ENCODE measurements around the gene SLC46A3.
"Not testable (repeated sequence)": the region's sequence is repeated elsewhere in the genome, so short reads cannot be mapped to it uniquely, and the experiment has no call there.

SLC46A3 gene

DNA sequence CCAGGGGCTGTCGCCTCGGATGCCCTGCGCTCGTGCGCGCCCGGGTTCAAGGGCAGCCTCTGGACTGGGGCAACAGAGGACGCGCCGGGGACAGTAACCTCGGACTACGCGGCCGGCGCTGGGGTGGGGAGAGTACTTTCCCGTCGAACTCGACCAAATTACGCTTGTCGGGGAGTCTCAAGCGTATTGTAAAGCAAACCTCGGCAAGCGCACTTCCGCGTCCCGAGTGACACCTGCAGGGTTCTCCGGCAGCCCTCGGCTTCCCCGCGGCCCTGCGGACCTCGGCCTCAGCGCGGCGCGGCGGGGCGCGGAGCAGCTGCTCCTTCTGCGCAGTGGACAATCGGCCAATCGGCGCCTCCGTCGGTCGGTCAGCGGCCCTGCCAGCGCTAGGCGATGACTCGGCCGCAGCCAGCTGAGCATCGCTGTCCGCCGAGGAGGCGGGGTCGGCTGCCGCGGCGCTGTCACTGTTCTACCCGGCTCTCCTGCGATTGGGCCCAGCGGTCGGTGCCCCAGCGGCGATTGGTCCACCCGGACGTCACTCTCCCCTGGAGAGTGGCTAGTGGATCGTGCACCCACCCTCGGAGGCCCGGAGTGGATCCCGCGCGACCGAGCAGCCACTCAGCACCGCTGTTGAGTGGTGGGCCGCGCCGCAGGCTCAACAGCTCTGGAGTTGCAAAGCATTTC, at the start of gene SLC46A3:
TSS of gene SLC46A3 (minus strand) at position 428 of the 684 bp plus-strand sequence. CDS start 972 bp downstream, outside the sequence.
- peak; percentile 98 for DNase-seq

GRCh38 chr13:28763887-28764286, 45.1 kb upstream of the SLC46A3 start:
- DNase-seq, result no peak

DNA sequence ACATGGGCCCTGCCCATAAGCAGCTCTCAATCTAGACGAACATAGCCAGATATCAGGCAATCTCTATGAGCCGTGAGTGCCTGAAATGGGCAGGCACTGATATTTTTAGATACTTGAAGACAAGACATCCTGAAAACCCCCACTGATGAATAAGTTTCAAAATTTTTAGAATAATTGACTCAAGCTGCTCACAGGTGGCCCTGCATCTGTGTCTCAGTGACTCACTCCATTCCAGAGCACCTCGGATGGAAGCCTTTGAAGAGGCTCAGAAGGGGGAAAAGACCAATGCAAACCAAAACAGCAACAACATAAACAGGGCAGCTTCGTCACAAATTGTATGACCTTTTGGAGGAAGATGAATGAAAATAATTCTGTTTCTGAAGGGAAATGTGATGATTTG, 42.8 kb upstream of the SLC46A3 start:
- no peak for DNase-seq

GRCh38 chr13:28755546-28755870, 36.7 kb upstream of the SLC46A3 start:
- DNase-seq, result no peak

DNA sequence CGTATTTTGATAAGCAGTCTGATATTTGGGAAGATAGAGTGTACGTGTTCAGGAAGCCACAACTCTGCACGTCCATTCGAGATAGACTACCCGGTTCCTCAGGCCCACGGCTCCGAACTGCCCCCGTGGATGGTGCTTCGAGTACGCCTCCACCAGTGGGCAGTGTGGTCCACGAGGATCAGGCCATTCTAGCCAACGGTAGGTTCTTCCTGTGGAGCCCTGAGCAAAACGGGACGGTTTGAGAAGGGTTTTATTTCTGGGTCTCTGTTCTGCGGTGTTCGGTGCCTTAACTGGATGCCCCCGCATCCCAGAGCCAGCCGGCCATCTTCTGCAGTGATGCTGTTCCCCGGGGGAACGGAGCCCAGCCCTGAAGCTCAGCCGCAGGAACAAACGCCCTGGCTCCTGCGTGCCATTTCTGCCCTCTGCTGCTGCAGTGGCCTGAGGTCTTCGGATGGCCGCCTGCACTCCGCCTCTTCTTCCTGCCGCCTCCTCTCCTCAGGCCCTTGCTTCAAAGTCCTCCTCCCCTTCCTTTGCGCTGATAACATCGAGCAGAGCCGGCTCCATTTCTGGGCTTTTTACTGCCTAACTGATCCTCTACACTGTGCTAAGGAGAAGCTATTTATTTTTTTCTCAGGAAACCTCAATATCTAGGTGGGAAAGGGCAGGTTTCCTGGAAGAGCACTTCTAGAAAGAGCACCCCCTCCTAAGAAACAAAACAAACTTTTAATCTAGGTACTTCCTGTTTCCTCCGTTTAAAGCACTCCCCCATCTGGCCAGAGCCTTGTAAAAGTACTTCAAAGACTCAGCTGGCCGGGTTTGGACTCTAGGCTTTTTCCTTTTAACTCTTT, 36.2 kb upstream of the SLC46A3 start:
- DNase-seq, result no peak

- DNase-seq, result no peak
These were observed 35.2 kb upstream of the SLC46A3 start for GRCh38 chr13:28753946-28754345.

GRCh38 chr13:28753208-28753892, 34.6 kb upstream of the SLC46A3 start:
- DNase-seq, result no peak

DNA sequence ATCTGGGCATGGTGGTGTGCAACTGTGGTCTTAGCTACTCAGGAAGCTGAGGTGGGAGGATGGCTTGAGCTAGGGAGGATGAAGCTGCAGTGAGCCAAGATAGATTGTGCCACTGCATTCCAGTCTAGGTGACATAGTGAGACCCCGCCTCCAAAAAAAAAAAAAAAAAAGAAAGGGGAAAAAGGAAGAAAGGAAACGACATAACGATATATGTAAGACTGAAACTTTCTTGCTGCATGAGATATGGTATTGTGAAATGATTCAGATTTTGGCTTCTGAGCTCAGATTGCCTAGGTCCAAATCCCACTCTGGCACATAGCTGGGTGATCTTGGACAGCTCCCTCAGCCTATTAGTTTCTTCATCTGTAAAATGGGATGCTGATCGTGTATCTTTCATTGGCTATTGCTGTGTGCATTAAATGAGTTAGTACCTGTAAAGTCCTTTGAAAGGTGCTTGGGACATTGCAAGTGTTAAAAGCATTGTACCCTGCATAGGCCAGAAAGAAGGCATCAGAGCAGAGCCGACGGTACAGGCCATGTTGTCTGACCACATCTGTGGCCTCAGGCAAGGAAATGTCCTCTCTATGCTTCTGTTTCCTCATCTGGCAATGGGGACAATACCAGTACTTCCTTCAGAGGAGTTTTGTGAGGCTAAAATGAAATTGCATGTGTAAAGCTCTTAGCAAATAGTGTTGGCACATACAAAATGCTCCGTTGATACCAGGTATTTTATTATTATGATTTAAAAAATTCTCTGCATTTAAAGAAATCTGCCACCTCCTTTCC, 32.6 kb upstream of the SLC46A3 start:
- DNase-seq, result no peak

GRCh38 chr13:28750187-28751045, 31.6 kb upstream of the SLC46A3 start:
- no peak for DNase-seq

DNA sequence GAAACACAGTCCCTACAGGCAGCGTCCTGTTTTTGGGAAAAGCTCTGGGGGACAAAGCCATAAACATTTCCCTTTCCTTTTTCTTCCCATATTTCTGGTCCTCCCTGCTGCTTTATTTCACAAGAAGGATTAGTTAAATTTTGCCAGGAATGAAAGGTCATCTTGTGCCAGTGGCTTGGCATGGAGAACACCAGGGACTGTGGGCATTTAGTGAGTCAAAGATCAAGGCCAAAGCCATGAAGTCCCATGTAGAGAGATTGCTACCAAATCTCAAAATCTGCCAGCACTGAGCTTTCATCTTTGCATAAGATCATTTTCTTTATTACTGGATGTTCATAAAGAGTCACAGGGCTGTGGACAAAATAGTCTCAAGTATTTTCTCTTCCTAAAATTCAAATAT, 29.1 kb upstream of the SLC46A3 start:
- no peak for DNase-seq

GRCh38 chr13:28746287-28746612, 27.5 kb upstream of the SLC46A3 start:
- DNase-seq, result no peak

- DNase-seq, result no peak
These were observed 25.9 kb upstream of the SLC46A3 start for GRCh38 chr13:28744656-28745055.

DNA sequence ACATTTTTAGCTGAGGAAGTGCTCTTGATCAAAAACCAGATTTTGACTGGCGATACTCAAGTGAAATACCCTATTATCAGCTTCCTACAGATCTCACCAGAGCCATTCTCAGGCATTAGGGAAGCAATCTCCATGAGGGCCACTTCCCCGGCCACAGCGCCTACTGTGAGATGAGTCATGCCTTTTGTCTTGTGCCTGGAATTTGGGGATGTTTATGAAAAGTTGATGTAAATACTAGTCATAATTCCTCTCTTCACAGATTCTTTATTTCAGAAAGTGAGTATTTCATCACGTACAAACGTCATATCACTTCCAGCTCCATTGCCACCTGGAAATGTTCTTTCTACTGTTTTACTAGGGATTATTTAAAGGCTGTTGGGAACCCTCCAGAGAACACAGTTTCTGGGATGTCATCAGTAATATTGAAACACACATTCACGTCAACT, 25.3 kb upstream of the SLC46A3 start:
- DNase-seq, result no peak

DNA sequence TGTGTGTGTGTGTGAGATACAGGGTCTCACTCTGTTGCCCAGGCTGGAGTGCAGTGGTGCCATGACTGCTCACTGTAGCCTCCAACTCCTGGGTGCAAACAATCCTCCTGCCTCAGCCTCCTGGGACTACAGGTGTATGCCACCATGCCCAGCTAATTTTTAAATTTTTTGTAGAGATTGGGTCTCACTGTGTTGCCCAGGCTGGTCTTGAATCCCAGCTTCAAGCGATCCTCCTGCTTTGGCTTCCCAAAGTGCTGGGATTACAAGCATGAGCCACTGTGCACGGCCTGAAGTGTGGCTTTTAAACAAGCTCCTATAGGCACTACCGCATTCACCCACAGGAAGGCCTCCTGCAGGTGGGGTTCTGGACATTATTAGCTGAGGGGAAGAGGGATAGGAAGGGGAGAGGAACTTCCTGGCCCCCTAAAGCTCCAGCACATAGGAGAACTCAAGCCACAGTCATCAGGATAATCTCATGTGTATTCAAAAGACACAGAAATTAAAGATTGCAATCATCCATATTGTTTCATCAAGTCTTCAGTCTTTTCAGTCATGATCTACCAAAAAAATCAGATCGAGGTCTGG, 24.8 kb upstream of the SLC46A3 start:
- no peak for DNase-seq

GRCh38 chr13:28743020-28743419, 24.2 kb upstream of the SLC46A3 start:
- no peak for DNase-seq

DNA sequence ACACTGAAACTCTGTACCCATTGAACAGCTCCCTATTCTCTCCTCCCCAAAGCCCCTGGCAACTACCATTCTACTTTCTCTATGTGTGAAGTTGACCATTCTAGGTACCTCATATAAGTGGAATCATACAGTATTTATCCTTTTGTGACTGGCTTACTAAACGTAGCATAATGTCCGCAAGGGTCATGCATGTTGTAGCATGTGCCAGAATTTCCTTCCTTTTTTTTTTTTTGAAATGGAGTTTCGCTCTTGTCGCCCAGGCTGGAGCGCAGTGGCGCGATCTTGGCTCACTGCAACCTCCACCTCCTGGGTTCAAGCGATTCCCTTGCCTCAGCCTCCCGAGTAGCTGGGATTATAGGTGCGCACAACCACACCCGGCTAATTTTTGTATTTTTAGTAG, 23.7 kb upstream of the SLC46A3 start:
- DNase-seq, result not testable (repeated sequence)

DNA sequence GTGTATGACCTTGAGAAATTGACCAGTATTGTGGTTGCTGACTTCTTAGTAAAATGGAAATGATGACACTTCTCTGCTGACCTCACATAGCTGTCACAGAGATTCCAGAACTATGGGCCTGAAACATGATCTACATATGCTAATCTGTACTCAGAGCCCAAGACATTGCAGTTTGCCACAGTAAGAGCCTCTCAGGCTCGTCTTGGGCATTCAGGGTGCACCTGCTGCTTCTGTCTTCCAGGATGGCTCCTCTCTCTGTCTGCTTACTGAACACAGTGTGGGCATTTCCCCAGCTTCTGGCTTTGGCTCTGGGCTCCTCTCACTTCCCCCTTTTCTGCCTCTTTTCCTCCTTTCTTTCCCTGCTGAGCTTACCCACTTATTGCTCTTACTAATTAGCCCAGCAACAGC, 22.3 kb upstream of the SLC46A3 start:
- DNase-seq, result no peak

DNA sequence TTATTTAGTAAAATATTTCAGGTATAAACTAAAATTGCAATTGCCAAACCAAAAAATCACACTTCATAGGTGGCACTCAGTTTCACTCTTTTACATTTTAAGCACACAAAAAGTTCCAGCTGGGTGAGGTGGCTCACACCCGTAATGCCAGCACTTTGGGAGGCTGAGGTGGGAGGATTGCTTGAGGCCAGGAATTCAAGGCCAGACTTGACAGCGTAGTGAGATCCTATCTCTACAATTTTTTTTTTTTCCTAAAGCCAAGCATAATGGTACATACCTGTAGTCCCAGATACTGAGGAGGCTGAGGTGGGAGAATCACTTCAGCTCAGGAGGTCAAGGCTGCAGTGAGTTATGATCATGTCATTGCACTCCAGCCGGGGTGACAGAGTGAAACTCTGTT, 20.6 kb upstream of the SLC46A3 start:
- DNase-seq, result no peak

GRCh38 chr13:28735481-28736029, 16.8 kb upstream of the SLC46A3 start:
- no peak for DNase-seq

DNA sequence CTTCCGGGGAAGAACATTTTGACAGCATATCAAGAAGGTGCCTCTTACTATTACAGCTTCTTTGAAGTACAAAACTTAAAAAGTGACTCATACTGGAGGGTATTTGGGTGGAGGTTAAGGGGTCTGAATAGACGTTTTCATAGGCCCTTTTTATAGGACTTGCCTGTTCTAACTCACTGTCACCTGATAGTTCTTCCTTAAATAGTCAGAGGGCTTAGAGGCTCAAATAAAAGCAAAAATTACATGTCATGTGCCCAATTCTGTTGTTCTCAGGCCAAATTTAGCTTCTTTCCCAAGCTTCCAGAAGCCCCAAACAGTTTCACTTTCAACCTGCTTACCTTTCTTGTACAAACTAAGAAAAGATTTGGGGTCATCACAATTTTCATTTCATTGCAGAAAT, 16.1 kb upstream of the SLC46A3 start:
- DNase-seq, result no peak

DNA sequence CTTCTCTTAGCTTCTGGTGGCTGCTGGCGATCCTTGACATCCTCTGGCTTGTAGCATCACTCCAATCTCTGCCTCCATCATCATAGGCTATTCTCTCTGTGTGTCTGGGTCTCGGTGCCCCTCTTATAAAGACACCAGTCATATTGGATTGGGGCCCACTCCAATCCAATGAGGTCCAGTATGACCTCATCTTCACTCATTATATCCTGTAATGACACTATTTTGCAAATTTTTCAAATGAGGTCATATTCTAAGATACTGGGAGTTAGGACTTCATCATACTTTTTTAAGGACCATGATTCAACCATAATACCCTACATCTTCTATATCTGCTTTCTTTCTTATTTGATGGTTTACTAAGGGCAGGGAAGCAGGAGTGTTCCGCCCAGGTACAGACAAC, 12.0 kb upstream of the SLC46A3 start:
- no peak for DNase-seq

Measured in activated naive CD4-positive, alpha-beta T cell treated with anti-CD3 and anti-CD28 coated beads, Interleukin-2, amount 50 U/mL, for 16 hours (primary cell).